HG03521 (cell line): ENCODE measurements around the gene DCUN1D1.

ENCODE experiments used
- ATAC-seq: cut with Tn5 transposase; IDR thresholded peaks from one replicate; pipeline ENCODE4 v1.9.1; 2021; ENCODE audit warnings: mild to moderate bottlenecking, moderate library complexity; ENCODE audit not compliant: unreplicated experiment

The DCUN1D1 gene

GRCh38 chr3:182973047-182973446 is 7.3 kb downstream of the DCUN1D1 start:
- ATAC-seq: no peak

GRCh38 chr3:182972387-182972786 is 8.0 kb downstream of the DCUN1D1 start:
- ATAC-seq: no peak

DNA sequence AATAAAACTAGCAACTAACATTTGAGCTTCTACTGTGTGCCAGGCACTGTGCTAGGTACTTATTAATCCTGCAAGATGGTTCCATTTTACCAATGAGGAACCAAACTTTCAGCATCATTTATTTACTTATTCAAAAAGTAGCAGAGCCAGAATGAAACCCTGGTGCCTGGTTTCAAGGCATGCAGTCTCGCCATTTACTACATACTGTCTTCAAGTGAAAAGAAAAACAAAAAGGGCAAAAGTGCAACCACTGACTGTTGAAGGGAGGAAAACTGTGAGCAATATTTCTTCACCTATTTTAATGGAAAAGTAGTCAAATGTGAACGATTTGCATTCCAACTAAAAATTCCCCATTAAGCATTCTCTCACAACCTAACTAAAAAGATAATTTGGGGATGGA is 8.7 kb downstream of the DCUN1D1 start:
- no peak for ATAC-seq

DNA sequence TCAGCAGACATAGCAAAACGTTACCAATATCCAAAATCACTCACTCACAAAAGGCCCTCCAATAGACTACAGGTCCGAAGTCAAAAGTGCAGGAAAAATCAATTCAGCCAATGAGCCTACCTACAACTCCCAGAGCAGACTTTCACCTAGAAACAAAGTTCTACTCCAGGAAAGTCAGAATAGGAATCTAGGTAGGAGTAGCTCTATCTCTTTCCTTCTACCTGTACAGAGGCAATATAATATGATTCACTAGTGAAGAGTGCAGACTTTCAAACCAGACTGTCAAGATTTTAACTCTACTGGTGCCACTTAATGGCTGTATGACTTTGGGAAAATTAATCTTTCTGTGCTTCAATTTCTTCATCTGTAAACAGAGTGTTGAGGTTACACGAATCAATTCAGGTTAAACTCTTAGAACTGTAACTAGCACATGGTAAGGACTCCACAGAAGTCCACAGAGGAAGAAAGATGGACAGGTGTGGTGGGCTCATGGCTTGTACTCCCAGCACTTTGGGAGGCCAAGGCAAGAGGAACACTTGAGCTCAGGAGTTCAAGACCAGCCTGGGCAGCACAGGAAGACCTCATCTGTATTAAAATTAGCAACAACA is 9.4 kb downstream of the DCUN1D1 start:
- no peak for ATAC-seq

DNA sequence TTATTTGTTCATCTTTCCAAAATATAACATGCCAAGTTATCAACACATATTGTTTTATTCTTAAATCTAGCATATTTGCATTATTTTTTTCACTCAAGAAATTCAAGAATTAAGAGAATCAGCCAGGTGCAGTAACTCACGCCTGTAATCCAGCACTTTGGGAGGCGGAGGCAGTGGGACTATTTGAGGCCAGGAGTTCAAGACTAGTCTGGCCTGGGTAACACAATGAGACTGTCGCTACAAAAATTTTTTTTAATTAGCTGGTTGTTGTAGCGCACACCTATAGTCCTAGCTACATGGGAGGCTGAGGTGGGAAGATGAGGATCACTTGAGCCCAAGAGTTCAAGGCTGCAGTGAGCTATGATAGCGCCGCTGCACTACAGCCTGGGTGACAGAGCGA is 10.5 kb downstream of the DCUN1D1 start:
- no peak for ATAC-seq

- no peak for ATAC-seq
These were observed 11.1 kb downstream of the DCUN1D1 start for GRCh38 chr3:182969277-182969676.

DNA sequence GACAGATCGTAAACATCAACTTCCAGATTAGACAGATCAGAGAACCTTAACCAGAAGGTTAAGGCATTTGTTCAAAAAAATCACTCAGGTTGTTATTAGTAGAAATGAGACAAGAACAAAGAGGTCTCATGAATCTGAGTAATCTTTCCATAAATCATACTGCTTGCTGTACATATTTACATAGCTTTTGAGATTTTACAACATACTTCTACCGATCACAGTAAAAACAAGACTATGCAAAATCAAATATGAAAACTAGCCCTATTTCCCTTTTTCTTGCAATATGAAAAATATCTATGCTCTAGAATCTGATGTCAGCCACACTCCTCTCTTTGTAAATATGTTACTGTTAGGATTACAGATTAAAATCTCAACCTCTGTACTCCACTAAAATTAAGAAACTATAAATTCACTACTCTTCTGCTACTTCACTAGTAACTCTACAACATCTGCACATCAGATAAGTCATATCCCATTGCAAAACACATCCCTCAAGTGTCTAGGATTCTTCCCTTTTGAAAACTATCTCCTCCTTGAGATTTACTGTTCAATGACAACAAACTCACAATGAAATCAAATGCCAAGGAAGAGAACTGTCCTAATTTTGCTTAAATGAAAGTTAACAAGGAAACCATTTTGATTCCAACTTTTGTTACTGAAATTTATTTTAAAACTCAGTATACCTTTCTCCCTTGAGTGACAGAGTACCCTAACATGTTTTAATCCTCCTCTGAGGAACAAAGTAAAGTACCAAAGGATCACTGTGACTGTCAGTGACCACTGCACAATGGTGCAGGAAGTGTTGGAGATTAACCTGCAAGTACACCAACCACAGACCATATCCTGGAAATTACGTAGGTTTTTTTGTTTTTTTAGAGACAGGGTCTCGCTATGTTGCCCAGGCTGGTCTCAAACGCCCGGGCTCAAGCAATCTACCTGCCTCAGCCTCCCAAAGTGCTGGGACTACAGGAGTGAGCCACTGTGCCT is 12.8 kb downstream of the DCUN1D1 start:
- ATAC-seq: peak; percentile 45

DNA sequence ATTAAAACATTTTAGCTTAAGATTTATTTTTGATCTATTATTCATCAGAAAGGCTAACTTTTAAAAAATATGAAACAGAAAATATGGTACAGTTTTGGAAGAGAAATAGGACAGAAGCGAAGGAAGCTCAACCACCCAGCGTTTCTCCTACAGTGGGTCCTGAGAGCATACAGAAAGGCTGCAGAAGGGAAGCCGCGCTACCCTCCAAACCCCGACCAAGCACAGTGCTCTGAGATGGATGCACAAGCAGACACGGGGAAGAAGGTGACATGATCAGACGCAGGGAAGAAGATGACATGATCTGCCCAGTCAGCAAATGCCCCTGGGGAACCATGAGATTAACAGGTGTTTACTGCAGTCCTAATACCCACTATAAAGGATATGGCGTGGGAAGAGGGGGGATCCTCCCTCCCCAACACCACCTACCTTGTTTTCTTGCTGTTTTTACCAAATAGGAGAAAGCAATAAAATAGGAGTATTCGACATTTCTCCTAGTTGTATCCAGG is 14.4 kb downstream of the DCUN1D1 start:
- ATAC-seq: no peak

DNA sequence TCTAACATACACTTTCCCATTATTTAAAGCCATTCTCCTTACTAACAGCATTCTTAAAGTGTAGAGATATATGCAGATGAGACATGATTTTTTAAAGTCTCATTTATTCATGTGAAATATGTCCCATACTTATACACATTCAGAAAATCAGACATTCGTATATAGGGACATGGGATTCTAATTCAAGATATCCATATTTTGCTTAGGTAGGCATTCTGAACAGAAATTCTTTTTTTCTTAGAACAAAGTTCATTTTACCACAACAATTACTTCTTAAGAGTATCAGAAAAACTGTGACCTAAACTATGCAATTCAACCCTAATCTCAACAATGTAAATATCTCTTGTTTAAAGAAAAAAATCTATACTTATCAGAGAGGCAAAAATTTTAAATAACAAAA is 16.2 kb downstream of the DCUN1D1 start:
- no peak for ATAC-seq

DNA sequence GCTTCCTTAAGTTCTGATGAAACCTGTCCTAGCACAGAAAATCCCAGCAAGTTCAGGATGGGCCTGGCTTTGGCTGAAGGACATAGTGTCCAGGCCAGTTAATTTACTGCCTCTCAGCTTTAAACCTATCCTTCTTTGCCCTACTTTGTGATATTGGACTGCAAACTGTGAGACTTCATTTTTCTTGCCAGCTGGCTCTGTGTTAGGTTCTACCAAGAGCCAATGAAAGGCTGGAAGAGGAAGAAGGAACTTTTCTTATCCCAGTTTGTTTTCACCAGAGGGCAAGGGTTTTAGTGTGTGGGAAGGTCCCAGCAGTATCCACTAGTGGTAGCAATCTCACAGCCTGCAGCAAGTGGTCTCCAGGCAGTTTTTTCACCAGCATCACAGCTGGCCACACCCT is 18.2 kb downstream of the DCUN1D1 start:
- no peak for ATAC-seq

- no peak for ATAC-seq
These were observed 20.6 kb downstream of the DCUN1D1 start for GRCh38 chr3:182959474-182960350.

- ATAC-seq: no peak
These were observed 22.6 kb downstream of the DCUN1D1 start for GRCh38 chr3:182957676-182958266.

GRCh38 chr3:182957226-182957625 is 23.1 kb downstream of the DCUN1D1 start:
- ATAC-seq: no peak

- ATAC-seq: no peak
These were observed 25.6 kb downstream of the DCUN1D1 start for GRCh38 chr3:182954553-182955235.

DNA sequence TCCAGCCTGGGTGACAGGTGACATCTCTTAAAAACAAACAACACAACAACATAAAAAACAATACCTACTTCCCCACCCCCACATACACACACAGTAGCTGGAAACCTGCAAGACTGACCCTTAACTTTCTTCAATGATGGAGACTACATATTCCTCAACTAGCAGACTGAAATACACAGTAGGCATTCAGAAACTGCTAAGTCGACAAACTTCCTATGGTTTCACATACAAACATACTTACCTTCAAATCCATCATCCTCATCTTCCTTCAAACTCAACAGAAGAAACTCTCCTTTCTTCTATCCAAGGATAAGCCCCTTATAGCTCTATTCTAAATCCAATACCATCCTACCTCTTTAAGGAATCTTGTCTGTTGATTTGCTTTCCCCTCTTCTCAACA is 30.6 kb downstream of the DCUN1D1 start:
- no peak for ATAC-seq

DNA sequence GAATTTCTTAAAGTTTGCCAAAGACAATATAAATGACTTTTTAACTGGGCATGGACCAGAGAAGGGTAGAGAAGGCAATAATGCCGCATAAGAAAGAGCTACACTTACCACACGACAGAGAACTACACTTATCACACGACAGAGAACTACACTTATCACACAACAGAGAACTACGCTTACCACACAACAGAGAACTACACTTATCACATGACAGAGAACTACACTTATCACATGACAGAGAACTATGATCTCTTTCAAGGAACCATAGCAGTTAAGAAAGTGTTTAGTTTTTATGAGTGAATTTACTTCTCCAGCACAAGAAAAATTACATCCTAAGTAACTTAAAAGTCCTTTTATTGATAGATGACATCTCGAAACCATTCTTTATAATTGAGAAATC is 32.0 kb downstream of the DCUN1D1 start:
- ATAC-seq: no peak

DNA sequence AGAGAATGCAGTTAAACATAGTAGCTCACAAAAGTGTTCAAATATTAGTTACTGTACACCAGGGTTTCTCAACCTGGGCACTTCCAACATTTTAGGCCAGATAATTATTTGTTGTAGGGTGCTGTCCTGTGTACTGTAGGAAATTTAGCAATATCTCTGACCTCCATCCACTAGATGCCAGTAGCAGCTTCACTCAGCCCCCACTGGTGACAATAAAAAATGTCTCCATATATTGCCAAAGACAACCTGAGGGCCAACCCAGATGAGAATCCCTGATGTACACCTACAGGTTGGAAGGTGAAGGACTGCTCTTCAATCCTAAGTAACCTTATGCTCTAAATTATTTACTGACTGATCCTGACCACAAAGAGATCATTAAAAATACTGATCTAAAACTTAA is 32.5 kb downstream of the DCUN1D1 start:
- no peak for ATAC-seq

DNA sequence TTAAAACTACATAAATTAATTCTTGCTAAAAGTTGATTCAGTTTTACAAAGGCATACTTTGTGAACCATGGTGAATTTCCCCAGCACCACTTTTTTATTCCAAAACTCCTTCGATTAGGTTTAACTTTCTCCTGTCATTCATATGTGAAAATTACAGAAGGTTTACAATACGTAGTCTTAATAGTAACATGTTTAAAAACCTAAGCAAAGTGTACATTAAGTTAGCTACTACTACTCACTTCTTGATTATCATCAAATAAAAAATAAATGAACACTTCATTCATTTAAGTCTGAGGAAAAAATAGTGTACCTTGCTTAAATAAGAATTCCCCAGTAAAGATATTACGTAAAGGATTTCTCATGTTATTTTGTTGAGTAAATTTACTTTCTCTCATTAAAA is 38.6 kb downstream of the DCUN1D1 start:
- ATAC-seq: no peak

- ATAC-seq: no peak
These were observed 40.0 kb downstream of the DCUN1D1 start for GRCh38 chr3:182940266-182940808.
